ENCODE measurements around the gene CAPS.
"Not testable (repeated sequence)": the region's sequence is repeated elsewhere in the genome, so short reads cannot be mapped to it uniquely, and the experiment has no call there.

Gene CAPS

DNA sequence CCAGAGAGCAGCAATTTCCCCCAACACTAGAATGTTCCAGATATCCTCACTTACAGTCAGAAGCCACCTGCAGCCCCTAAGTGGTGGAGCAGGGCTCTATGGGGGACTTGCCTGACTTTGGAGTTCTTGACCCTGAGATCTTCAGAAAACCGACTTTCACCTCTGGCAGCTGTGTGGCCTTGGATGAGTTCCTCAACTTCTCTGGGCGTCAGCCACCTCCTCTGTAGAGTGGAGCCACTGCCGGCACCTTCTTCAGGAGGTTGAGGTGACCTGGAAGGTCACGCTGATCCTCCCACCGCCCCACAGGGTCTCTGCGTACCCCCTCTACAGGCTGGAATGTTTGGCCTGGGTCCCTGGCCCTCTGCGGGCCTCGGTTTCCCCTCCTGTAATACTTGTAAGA is 36.6 kb upstream of the CAPS start:
- no peak for DNase-seq (ENCODE audit: low read depth)
- TF ChIP-seq, protein P1, sequence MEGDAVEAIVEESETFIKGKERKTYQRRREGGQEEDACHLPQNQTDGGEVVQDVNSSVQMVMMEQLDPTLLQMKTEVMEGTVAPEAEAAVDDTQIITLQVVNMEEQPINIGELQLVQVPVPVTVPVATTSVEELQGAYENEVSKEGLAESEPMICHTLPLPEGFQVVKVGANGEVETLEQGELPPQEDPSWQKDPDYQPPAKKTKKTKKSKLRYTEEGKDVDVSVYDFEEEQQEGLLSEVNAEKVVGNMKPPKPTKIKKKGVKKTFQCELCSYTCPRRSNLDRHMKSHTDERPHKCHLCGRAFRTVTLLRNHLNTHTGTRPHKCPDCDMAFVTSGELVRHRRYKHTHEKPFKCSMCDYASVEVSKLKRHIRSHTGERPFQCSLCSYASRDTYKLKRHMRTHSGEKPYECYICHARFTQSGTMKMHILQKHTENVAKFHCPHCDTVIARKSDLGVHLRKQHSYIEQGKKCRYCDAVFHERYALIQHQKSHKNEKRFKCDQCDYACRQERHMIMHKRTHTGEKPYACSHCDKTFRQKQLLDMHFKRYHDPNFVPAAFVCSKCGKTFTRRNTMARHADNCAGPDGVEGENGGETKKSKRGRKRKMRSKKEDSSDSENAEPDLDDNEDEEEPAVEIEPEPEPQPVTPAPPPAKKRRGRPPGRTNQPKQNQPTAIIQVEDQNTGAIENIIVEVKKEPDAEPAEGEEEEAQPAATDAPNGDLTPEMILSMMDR (IDR thresholded peaks at IDR 0.05; ENCODE audit: control insufficient read depth, insufficient read depth, low read depth, low read length, missing control alignments), result no peak
- no peak overlapping the region for H3K4me3 ChIP-seq (ENCODE audit: control insufficient read depth, low read depth, low read length)

DNA sequence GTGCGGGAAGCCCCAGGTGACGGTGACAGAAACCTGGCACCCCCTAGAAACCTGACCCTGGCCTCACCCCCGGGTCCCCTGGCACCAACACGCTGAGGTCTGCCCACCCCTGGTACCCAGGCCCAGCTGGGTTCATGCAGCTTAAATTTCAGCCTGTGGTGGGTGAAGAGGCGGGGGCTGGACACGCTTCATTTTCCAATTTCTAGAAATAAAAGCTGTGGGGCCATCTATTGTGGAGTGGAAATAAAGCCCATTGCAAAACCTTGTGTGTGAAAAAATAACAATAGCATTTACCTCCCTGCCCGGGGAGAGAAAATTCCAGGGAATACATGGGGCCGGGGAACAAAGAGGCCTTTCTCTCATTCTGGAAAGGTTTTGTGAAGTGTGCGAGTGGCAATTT is 36.2 kb upstream of the CAPS start:
- TF ChIP-seq, protein P1 (IDR thresholded peaks at IDR 0.05; ENCODE audit: control insufficient read depth, insufficient read depth, low read depth, low read length, missing control alignments), result no peak
- no peak for DNase-seq (ENCODE audit: low read depth)
- no peak overlapping the region for H3K4me3 ChIP-seq (ENCODE audit: control insufficient read depth, low read depth, low read length)

DNA sequence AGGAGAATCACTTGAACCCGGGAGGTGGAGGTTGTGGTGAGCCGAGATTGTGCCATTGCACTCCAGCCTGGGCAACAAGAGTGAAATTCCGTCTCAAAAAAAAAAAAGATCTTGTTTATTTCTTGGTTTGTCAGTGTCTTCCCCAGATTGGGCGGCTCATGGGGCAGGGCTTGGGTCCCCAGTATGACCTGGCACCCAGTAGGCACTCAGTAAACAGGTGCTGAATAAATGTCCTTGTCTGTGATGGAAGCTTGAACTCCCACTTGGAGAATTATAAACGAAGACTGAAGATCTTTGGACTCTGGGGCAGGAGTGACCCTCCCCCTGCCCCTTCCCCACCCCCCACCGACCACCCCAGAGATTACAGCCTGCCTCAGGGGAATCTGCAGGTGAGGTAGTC is 33.9 kb upstream of the CAPS start:
- no peak overlapping the region for H3K4me3 ChIP-seq (ENCODE audit: control insufficient read depth, low read depth, low read length)
- no peak for DNase-seq (ENCODE audit: low read depth)
- TF ChIP-seq, protein P1 (IDR thresholded peaks at IDR 0.05; ENCODE audit: control insufficient read depth, insufficient read depth, low read depth, low read length, missing control alignments), result no peak

DNA sequence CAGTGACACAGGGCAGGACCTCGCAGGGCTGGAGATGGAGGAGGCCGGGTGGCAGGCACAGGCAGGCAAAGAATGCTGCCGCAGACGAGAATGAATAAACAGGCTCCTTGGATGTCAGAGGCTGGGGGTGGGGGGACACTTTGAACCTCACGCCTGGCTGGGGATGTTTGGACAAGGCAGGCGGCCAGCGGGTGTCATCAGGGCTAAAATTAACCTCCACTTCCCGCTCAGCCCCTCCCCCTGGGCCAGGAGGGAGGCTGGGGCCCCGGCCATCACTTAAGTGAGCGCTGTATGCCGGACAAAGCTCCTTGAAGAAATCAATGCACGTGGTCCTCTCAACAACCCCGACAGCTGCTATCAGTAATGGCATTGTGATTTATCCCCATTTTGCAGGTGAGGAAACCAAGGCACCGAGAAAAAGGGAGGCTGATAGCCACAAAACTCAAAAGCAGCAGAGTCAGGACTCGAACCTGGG is 33.4 kb upstream of the CAPS start:
- no peak for DNase-seq (ENCODE audit: low read depth)
- no peak overlapping the region for H3K4me3 ChIP-seq (ENCODE audit: control insufficient read depth, low read depth, low read length)
- TF ChIP-seq, protein P1 (IDR thresholded peaks at IDR 0.05; ENCODE audit: control insufficient read depth, insufficient read depth, low read depth, low read length, missing control alignments), result no peak

DNA sequence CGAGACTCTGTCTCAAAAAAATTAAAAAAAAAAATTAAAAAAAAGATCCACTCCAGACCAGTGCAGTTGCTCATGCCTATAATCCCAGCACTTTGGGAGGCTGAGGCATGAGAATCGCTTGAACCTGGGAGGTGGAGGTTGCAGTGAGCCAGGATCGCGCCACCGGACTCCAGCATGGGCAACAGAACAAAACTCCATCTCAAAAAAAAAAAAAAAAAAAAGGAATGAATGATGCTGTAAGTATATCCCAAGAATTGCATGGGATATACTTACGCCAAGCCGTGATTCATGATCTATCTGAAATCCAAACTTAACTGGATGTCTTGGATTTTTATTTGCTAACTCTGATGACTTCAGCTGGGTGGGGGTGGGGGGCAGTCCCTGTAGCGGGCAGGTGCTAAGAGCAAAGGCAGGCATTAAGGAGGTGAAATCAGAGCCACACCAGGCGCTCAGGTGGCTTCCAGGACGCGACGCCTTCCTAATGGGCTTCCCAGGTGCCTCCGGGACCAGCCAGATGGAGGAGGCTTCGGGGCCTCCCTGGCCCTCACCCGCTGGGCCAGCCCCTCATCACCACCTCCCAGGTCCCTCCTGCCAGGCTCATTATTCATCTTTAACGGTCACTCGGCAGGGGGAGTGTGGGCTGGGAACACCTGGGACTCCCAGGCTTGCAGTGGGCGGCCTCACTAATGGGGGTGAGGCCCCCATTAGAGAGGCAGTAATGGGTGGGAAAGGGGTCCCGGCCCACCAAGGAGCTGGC is 32.3 kb upstream of the CAPS start:
- H3K4me3 ChIP-seq (ENCODE audit: control insufficient read depth, low read depth, low read length), result no peak overlapping the region
- TF ChIP-seq, protein P1 (IDR thresholded peaks at IDR 0.05; ENCODE audit: control insufficient read depth, insufficient read depth, low read depth, low read length, missing control alignments), result no peak
- DNase-seq (ENCODE audit: low read depth), result no peak

DNA sequence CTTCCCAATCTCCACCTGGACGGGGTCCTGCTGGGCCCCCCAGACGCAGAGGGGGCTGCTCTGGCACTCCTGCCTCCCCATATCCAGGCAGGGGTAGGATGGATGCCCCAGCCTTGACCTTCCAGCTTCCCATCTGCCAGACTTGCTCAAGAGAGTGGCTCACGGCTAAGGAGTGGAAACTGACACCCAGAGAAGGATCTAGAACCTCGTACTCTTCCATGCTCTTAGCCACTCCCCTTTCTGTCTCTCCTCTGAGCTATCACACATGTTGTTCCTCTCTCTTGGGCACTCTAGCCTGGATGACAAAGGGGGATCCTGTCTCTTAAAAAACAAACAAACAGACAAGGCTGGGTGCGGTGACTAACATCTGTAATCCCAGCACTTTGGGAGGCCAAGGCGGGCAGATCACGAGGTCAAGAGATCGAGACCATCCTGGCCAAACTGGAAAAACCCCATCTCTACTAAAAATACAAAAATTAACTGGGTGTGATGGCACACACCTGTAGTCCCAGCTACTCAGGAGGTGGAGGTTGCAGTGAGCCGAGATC is 31.6 kb upstream of the CAPS start:
- H3K4me3 ChIP-seq (ENCODE audit: control insufficient read depth, low read depth, low read length), result no peak overlapping the region
- TF ChIP-seq, protein P1 (IDR thresholded peaks at IDR 0.05; ENCODE audit: control insufficient read depth, insufficient read depth, low read depth, low read length, missing control alignments), result no peak
- no peak for DNase-seq (ENCODE audit: low read depth)

DNA sequence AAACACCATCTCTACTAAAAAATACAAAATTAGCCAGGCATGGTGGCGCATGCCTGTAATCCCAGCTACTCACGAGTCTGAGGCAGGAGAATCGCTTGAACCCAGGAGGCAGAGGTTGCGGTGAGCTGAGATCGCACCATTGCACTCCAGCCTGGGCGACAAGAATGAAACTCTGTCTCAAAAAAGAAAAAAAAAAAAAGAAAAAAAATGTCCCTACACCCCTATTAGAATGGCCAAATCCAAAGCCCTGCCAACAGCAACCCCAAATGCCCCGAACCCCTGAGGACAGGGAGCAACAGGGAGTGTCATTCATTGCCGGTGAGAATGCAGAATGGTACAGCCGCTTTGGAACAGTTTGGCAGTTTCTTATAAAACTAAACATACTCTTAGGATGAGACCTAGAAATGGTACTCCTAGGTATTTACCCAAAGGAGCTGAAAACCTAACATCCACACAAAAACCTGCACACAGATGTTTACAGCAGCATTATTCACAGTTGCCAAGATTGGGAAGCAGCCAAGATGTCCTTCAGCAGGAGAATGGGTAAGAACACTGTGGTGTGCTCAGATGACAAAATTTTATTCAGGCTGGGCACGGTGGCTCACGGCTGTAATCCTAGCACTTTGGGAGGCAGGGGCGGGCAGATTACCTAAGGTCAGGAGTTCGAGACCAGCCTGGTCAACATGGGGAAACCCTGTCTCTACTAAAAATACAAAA is 30.7 kb upstream of the CAPS start:
- not testable (repeated sequence) for H3K4me3 ChIP-seq (ENCODE audit: control insufficient read depth, low read depth, low read length); DNase-seq (ENCODE audit: low read depth)

DNA sequence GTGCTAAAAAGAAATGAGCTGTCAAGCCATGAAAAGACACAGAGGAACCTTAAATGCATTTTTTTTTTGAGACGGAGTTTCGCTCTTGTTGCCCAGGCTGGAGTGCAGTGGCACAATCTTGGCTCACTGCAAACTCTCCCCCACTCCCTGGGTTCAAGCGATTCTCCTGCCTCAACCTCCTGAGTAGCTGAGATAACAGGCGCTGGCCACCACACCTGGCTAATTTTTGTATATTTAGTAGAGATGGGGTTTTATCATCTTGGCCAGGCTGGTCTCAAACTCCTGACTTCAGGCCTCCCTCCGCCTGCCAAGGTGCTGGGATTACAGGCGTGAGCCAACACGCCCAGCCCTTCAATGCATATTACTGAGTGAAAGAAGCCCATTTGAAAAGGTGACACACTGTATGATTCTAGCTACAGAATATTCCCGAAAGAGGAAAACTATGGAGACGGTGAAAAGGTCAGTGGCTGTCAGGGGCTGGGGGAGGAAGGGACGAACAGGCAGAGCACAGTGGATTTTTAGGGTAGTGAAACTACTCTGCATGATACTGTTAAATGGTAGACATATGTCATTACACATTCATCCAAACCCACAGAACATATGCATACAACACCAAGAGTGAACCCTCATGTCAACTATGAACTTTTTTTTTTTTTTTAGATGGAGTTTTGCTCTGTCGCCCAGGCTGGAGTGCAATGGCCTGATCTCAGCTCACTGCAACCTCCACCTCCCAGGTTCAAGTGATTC is 29.8 kb upstream of the CAPS start:
- not testable (repeated sequence) for DNase-seq (ENCODE audit: low read depth); H3K4me3 ChIP-seq (ENCODE audit: control insufficient read depth, low read depth, low read length)

Data from AG09309 (cell line).